Measurements from ENCODE around the gene SSTR3.

DNA sequence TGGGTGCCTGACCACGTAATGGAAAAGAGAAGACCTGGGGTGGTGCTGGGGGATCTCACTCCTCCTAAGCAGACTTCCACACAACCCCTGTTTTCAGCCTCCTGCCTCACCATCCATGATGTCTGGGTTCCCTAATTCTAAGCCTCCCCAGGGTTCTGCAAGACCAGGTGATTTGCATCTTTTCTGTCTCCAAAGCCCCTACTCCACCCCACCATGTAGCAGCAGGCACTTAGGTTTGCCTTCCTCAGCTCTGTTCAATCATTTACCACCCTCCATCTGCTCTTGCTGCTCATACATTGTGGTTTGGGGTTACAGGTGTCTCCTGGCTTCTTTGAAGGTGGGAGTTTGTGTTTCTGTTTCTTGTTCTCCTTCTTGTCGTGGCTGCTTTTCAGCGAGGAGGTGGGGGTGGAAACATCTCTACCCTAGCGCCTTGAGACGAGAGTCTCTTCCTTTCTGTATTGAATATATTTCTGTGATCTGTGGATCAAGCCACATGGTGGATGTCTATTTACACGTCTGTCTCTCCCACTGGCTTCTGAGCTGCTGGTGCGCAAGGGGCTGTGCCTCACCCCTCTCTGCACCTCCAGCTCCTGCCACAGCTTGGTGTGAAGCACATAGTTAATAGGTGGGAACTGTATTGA, 6.6 kb upstream of the SSTR3 start:
- TF ChIP-seq EZH2phosphoT487 (IDR thresholded peaks at IDR 0.05; ENCODE audit: borderline replicate concordance, low read depth, low read length): no peak
- TF ChIP-seq, protein P1, sequence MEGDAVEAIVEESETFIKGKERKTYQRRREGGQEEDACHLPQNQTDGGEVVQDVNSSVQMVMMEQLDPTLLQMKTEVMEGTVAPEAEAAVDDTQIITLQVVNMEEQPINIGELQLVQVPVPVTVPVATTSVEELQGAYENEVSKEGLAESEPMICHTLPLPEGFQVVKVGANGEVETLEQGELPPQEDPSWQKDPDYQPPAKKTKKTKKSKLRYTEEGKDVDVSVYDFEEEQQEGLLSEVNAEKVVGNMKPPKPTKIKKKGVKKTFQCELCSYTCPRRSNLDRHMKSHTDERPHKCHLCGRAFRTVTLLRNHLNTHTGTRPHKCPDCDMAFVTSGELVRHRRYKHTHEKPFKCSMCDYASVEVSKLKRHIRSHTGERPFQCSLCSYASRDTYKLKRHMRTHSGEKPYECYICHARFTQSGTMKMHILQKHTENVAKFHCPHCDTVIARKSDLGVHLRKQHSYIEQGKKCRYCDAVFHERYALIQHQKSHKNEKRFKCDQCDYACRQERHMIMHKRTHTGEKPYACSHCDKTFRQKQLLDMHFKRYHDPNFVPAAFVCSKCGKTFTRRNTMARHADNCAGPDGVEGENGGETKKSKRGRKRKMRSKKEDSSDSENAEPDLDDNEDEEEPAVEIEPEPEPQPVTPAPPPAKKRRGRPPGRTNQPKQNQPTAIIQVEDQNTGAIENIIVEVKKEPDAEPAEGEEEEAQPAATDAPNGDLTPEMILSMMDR (conservative IDR thresholded peaks at IDR 0.05; ENCODE audit: low read length): no peak

Data from OCI-LY7 (cell line).